NCI-H82 treated with DMSO at 0.1 percent for 48 hours (cell line): ENCODE results near the gene KRCC1.
"Not testable (repeated sequence)": the region's sequence is repeated elsewhere in the genome, so short reads cannot be mapped to it uniquely, and the experiment has no call there.

Experiments used
- DNase-seq: peaks from one replicate; lab custom pipeline; 2025; ENCODE audit not compliant: unreplicated experiment; lab: John Stamatoyannopoulos, UW

Gene KRCC1

GRCh38 chr2:88042476-88042875, 13.1 kb downstream of the KRCC1 start:
- no peak for DNase-seq

GRCh38 chr2:88038263-88039105, 17.1 kb downstream of the KRCC1 start:
- peak; percentile 97 for DNase-seq

GRCh38 chr2:88036606-88037005, 19.0 kb downstream of the KRCC1 start:
- DNase-seq, result no peak

- DNase-seq, result no peak
These were observed 19.4 kb downstream of the KRCC1 start for GRCh38 chr2:88036182-88036581.

GRCh38 chr2:88032070-88032702, 23.4 kb downstream of the KRCC1 start:
- DNase-seq, result no peak

GRCh38 chr2:88028931-88029330, 26.7 kb downstream of the KRCC1 start:
- no peak for DNase-seq

- DNase-seq, result no peak
These were observed 27.7 kb downstream of the KRCC1 start for GRCh38 chr2:88027697-88028389.

GRCh38 chr2:88024509-88024908, 31.1 kb downstream of the KRCC1 start:
- DNase-seq, result no peak

- no peak for DNase-seq
These were observed 33.0 kb downstream of the KRCC1 start for GRCh38 chr2:88022669-88022921.

GRCh38 chr2:88019985-88020384, 35.6 kb downstream of the KRCC1 start:
- DNase-seq, result no peak

GRCh38 chr2:88018909-88019308, 36.7 kb downstream of the KRCC1 start:
- DNase-seq, result no peak

GRCh38 chr2:88018077-88018805, 37.3 kb downstream of the KRCC1 start:
- not testable (repeated sequence) for DNase-seq

- DNase-seq, result not testable (repeated sequence)
These were observed 37.9 kb downstream of the KRCC1 start for GRCh38 chr2:88017780-88018038.

GRCh38 chr2:88016960-88017779, 38.4 kb downstream of the KRCC1 start:
- peak; percentile 65 for DNase-seq

- peak; percentile 94 for DNase-seq
These were observed 39.3 kb downstream of the KRCC1 start, which contains the start of gene RNU2-63P for GRCh38 chr2:88016086-88016959. Gene RNU2-63P (minus strand): TSS chr2:88016547.

- no peak for DNase-seq
These were observed 44.6 kb downstream of the KRCC1 start for GRCh38 chr2:88011011-88011410.

- DNase-seq, result no peak
These were observed 45.4 kb downstream of the KRCC1 start for GRCh38 chr2:88010136-88010535.

- DNase-seq, result peak; percentile 92
These were observed 48.6 kb downstream of the KRCC1 start for GRCh38 chr2:88006912-88007439.

- DNase-seq, result no peak
These were observed 49.8 kb downstream of the KRCC1 start for GRCh38 chr2:88005776-88006175.
